Measurements from ENCODE around the gene SLIRP.
"Not testable (repeated sequence)": the region's sequence is repeated elsewhere in the genome, so short reads cannot be mapped to it uniquely, and the experiment has no call there.

SLIRP gene
- 18.1 to 21.7 reads per million in 2 donors for total RNA-seq

DNA sequence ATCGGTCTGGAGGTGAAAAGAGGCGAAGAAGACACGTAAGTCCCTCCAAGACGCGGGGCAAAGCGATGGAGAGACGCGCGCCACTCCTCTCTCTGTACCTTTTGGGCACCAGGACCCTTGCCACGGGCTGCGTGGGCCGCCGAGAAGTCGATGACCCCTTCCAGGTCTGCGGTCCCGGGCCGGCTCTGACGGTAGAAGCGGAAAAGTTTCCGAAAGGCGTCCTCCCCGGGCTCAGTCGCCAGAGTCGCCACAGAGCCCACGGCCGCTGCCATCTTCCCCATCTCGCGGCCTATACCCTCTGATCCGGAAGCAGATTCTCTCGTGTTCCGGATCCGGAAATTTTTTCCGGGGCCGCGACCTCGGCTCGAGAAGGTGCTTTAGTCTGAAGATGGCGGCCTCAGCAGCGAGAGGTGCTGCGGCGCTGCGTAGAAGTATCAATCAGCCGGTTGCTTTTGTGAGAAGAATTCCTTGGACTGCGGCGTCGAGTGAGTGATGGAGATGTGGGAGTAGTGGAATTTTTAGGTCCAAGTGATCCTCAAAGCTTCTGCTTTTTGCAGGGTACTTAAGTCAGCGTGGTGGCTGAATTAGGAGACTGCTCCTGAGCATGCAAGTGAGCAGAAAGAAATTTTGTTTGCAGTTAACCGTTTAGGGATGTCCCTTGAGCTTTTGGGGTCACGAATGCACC lies at the start of gene SLIRP, which contains the start of gene ALKBH1:
TSS of gene SLIRP (plus strand) at position 380 of the 685 bp plus-strand sequence. CDS start at position 389, 9 bp downstream.
TSS of gene ALKBH1 (minus strand) at position 300 of the 685 bp plus-strand sequence. CDS start at position 281, 19 bp downstream.
- DNase-seq: peak; percentile 49

DNA sequence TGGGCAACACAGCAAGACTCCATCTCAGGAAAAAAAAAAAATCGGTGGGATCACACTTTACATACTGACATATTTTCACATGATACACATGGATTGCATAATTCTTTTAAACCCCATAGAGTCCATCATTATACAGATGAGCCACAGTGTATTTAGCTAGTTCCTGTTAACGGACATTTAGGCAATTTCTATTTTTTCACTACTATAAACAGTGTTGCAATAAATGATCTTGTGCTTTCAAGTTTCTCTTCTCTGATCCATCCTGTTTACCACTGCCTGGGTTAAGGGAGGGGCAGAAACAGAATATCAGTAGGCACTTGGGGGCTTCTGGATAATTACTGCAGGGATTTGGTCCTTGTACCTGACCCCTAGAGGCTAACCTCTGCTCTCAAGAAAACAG lies 48.1 kb upstream of the SLIRP start:
- DNase-seq: no peak

DNA sequence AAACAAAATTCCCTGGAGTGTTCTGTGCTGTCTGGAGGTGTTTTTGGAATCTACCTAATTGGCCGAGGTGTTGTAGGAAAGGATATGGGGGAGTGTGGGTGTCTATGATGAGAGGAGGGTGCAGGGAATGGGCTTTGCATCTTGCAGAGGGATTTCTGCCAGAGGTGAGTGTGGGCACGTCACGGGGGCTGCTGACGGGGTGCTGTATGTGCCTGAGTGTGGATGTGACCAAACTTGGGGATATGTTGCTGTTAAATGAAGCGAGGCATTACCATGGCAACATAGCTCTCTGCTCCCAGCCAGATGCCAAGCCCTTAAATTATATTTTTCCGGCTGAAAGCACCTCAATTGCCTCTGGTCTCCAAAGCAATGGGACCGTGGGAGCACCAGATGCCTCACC lies 47.1 kb upstream of the SLIRP start:
- no peak for DNase-seq

DNA sequence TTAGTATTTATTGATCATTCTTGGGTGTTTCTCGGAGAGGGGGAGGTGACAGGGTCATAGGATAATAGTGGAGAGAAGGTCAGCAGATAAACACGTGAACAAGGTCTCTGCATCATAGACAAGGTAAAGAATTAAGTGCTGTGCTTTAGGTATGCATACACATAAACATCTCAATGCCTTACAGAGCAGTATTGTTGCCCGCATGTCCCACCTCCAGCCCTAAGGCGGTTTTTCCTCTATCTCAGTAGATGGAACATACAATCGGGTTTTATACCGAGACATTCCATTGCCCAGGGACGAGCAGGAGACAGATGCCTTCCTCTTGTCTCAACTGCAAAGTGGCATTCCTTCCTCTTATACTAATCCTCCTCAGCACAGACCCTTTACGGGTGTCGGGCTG lies 46.3 kb upstream of the SLIRP start:
- DNase-seq: not testable (repeated sequence)

DNA sequence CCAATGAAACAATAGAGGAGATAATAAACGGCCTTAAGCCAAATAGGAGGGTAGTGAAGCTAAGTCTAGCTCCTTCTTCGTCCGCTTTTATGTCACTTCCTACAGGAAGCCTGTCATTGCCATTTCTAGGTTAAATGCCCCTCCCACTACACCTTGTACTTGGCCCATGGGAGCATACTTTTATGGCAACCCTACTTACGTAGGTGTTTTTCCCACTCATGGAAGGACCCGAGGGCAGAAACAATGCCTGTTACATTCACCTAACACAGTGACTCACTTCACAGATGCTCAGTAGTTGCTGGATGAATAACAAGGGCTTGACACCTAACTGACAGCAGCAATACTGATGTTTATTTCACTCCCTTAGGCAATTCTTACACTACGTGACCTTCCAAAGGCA lies 44.6 kb upstream of the SLIRP start:
- DNase-seq: no peak

DNA sequence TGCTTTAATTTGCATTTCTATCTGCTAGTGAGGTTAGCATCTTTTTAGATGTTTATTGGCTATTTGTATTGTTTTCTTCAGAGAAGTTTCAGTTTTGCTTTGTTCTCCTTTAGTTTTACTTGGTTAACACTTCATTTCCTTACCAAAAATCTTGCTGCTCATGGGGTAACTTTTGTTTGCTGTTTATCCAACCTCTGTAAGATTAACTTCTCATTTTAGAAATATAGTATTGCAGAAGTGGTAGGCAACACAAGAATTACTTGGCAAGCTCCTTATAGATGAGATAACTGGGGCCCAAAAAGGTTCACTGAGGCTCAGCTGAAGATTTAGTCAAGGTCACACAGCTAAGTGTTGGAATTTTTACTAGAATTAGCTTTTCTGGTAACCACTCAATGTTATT lies 40.6 kb upstream of the SLIRP start:
- DNase-seq: no peak

DNA sequence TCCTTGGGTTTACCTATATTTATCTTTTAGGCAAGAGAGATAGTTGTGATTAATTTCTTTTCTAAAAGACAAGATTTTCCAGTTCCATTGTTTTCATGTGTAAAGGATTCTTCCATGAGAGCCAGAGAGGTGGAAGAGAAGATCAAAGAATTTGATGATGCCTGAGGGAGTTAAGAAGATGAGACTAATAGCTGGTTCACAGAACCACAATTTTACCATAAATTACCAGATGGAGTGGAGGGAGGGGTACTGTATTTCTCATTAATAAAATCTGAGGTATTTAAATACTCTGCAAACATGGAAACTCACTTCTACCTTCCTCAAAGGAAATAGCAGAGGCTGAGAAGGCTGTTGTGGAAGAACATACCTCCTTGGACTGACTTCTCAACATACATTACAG lies 34.7 kb upstream of the SLIRP start:
- no peak for DNase-seq

DNA sequence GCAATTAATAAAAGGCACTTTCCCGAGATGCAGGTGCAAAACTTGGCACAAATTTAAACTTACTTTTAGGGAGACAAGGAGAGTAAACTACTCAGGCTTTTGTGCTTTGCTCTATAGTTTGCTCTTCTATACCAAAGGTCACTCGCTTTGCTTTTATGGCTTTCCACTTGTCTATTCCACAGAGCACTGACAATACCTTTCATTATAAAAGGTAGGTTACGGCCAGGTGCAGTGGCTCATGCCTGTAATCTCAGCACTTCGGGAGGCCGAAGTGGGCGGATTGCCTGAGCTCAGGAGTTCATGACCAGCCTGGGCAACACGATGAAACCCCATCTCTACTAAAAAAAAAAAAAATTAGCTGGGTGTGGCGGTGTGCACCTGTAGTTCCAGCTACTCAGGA lies 33.0 kb upstream of the SLIRP start:
- DNase-seq: no peak

DNA sequence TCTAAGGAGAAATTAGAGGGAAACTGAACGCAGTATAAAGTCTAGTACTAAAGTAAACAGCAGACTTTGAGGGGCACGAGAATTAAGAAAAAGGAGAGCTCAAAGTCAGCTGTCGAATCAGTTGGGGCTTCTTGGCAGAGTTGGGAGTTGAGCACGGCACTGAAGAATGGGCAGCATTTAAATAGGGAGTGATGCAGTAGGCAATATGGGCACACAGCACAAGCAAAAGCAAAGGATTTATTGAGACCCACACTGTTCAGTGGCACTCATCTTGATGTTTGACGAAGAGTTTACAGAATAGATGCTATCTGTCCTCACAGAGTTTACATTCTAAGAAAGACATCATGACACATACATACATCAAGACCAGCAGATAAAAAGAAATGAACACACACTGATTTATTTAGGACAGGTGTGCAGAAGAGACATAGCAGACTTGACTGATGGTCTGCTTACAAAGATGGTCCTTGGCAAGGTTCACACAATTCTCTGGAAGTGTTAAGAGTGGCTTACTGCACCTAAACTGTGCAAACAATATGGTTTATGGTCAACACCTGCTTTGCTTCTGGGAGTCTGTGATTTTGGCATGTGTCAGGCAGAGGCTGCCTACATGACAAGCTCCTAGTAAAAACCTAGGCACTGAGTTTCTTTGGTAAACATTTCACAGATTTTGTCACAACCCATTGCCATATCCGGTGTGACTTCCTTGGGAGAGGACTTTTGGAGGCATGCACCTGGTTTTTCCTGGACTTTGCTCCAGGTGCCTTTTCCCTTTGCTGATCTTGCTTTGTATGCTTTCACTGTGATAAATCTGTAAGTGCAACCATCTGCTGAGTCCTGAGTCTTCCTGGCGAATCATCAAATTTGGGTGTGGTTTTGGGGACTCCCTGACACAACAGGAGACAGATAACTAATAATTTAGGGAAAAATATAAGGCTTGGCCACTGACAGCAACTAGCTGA lies 26.4 kb upstream of the SLIRP start:
- no peak for DNase-seq

DNA sequence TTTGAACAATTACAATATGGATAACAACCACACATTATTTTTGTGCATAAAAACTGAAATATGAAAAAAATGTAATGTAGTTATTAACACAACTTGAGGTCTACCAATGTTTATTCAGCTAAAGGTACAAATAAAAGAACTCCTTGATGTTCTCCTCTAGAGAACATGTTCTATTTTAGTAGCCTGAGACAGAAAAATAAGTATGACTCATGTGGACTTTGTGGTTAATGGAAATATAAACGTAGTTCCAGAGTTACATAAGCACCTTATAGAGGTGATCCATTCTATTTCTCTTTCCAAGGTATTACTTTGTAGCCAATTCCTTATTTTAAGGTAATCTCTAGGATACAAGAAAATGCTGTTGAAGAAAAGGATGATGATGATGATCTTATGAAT lies 25.7 kb upstream of the SLIRP start:
- no peak for DNase-seq

DNA sequence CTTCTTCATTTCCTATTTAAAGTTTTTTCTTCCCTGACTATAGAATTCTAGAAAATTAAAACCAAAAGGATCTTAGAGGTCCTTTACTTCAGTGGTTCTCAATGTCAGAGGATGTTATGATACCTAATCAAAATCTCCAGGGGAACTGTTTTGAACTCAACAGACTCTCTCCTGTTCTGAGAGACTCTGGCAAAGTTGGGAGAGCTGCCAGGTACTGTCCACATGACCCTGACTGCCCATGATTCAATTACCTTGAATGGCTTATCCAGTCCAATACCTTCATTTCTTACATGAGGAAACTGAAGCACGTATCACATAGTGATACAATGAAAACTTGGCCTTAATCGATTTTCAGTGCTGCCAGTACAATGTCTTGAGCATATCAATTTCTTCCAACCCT lies 16.6 kb upstream of the SLIRP start:
- DNase-seq: no peak

DNA sequence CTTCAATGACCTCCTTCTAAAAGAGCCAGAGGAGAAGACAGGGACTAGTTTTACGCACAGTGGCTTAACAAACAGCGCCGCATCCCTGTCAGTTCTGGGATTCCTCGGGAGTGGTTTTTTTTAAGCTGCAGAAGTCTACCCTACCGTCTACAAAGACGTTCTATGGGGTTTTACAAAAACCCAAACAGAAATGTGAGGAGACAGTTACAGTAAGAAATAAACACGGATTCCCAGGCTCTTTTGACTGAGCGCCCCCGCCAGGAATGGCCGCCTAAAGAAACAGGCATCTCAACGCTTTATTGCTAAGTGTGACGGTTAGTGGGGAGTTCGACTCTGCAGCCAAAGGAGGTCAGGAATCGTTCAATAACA lies 564 bp upstream of the SLIRP start:
- DNase-seq: no peak

DNA sequence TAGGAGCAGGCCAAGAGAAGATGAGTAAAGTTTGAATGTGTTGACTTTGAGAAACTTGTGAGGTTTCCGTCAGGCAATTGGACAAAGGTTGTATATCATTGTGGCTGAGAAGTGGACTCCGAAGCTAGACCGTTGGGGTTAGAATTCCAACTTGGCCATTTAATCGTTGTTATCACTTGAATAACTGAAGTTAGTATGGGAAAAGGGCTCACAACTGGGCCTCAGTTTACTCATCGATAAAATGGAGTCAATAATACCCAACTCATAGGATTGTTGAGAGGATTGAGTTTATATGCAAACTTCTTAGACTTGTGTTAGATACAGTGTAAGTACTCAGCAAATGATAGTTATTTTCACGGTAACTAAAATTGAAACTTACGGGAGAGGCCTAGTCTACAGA lies 846 bp downstream of the SLIRP start:
- DNase-seq: no peak

DNA sequence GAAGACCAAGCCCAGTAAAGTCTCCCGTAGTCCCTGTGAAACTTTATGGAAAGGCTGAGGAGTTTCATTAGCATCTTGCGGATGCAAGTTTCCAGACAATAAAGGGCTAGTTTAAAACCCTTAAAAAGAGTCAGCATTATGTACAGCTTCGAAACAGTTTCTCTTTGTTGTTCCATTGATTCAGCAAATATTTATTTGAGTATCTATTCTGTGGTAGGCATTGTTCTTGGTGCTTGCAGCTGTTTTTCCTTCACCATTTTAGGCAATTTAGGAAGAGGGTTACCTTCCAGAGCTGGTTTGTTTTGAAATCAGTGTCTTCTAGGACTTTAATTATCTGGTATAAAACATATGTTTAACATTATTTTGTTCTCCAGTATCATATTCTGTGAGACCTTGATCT lies 1.5 kb downstream of the SLIRP start:
- no peak for DNase-seq

DNA sequence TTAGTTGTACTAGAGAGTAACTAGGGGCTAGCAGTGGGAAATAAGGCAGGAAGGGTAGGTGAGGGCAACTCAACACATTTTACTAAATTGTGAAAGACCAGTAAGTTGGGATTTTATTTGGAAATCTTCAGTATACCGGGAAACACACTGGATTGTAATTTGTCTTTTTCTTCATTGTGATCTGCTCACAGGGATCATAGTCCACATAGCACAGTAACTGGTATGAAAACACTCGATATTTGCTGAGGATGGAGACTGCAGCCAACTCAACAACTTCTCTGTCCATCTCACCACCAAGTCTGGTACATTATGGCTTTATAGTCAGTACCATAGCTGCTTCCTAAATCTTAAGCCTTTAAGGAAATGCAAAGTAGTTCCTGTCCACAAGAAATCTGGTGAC lies 2.5 kb downstream of the SLIRP start:
- no peak for DNase-seq

DNA sequence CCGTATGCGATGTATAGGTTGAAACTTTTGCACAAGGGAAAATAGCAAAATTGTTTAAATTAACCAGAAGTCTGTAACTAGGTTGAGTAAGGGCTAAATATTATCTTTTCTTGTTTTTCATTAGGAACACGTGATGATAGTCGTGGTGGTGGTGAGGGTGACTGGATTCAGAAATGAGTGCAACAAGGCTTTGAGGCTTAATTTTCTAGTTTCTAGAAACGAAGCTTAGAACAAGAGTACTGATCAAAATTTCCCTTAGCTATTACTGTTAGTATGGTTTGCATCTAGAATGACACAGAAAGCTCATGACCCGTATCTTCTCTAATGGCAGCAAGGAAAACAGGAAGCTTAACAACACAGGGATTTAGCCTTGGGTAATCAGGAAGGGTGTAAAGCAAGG lies 7.0 kb downstream of the SLIRP start:
- DNase-seq: no peak

DNA sequence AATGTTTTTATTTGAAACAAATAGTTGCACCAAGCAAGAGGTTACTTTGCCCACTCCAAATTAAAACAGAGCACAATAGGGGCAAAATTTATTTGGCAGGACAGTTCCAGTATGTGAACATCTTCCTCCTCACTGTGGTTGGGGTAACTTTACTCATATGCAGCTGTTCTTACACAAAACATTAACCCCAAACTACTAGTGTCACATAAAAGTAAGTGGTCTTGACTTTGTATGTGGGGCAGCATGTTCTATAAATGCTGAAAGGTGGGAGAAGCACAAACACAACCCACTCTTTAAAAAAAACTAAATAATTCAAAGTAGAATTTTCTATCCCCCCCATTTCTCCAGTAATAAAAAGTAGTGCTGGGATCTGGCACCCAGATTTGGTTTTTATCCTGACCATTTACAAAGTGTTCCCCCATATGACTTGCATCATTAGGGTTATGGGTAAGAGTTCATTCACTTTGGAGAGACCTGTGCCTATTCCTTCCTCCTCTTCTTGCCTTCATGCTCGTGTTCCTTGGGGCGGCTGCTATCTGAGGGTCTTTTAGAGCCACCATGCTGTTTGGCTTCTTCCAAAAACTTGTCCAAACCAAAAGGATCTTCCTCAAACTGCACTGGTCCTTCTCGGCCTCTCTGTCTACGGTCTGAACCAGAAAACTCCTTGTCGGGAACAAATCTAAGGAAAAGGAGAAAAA lies 9.9 kb downstream of the SLIRP start:
- no peak for DNase-seq

DNA sequence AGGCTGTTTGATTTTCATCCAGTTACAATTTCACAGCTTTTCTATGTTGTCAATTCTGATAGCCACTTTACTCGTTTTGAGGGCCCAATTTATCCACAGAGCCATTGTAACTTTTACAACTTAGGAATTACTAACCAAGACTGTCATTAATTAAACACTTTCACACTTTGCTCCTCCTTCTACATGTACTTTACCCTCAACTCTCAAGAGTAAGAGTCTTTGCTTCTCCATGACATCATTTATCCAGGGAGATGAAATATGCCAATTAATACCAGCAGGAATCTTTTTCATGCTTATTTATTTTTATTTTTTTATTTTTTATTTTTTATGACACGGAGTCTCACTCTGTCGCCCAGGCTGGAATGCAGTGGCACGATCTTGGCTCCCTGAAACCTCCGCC lies 13.5 kb downstream of the SLIRP start:
- no peak for DNase-seq

DNA sequence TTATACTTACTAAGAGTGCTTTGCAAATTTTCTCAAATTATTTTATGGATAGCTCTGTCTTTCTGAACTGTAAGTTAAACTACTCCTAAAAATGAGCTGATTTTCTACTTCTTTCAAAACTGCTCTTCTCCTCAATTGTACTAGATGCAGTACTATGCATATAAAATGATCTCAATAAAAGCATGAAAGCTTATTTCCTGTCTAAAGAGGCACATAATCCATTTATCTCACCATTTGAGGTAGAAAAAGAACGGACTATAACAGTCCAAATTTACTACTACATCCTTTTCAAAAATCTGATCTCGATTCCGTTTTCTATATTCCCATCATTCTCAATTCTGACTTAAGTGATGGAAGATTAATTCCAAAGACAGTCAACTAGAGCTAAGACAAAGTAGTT lies 14.4 kb downstream of the SLIRP start:
- no peak for DNase-seq

DNA sequence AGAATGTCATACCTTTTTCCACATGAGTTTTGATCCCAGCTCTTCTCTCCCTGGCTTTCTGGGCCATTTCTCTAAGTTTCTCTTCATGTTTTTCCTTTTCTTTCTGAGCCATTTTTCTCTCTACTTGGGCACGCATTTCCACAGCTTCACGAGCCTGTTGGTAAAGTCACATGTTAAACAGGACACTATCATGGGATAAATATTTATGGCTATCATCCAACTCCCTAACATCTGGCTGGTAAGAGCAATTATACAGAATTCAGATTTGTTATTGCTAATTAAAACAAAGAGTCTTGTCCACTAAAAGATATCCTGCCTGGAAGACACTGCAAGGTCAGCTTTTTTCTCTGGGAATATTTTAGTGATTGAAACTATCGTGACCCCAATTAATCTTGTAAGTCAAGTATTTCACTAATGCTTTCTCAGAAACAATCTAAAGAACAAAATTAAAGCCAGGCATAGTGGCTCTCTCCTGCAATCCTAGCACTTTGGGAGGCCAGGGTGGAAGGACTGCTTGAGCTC lies 23.1 kb downstream of the SLIRP start:
- DNase-seq: no peak

DNA sequence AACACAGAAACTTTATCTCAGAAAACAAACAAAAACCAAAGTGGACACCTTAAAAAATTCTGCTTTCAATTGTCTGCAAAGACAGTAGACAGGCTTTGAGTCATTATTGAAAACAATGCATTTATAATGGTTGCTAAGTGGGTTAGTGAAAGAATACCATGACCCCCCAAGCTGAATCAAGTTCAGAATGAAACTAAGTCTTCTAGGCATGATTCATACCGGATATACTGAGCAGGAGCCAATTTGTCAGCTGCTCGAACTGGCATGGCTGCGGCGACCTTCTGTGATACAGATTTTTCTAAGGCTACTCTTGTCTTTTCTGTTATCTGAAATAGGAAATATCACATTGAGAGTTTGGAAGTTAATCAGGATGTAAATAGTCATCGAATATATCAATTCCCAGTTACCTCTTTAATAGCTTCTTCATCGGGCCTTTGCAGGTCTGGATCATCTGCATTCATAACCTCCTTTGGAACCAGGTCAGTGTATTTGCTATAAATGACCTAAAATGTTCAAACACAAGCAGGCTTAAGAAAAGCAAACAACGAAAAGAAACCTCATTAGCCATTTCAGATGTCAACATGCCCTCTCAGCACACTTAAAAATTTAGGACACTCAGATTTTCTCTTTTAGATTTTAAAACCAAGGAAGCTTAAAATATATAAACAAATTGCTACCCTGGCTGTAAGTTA lies 30.8 kb downstream of the SLIRP start:
- no peak for DNase-seq

DNA sequence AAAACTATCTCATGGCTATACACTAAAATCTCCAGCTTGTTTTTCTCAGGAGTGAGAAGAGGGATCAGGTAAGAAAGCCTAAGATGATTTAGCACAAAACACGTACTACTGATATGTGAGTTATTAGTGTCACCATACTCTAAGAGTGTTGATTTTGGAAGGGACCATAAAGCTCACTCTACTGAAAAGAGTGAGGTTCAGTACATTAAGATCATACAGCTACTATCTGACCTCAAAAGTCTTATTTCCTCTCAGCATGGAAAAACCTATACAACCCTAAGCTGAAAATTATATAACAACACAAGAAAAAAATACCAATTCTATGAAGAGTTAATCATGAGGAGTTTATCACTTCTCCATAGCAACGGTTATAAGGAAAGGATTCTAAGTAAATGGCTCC lies 33.5 kb downstream of the SLIRP start:
- no peak for DNase-seq

Measured in activated gamma-delta T cell (primary cell).